Measurements from ENCODE around the gene MKNK1. TPM values are rescaled to one million over a fixed set of nuclear protein-coding genes. Genes with fewer than 3 reads are reported as not detected.

The MKNK1 gene
- total and polyA plus RNA-seq, 2 experiments from 2014 or later = 17.8 to 20.6 TPM

DNA sequence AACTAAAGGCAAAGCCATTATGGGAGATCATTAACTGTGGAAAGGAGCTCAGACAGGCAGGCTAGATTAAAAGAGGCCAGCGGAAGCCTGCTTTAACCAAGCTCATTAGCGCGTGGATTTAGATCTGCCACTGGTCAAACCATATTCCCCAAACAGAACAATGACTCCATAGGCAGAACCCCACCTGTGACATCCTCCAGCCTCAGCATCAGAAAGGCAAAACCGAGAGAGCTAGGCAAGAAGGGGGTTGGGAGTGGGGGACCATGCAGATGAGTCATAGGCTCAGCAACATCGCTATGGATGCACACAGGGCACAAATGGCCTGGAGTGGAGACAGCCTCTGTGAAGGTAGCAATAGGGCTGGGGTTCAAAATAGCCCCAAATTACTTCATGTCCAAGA, 20.6 kb downstream of the MKNK1 start:
- no peak overlapping the region for H2AFZ ChIP-seq
- H3K79me2 ChIP-seq = no peaks in the 10 kb centered on the region
- no peak overlapping the region for H3K4me3 ChIP-seq
- H3K4me1 ChIP-seq (ENCODE audit: insufficient read depth) = no peaks in the 10 kb centered on the region
- no peak overlapping the region for H3K27ac ChIP-seq
- H3K9me2 ChIP-seq (replicated peaks; ENCODE audit: insufficient read depth) = no peaks in the 10 kb centered on the region
- TF ChIP-seq, protein P1, sequence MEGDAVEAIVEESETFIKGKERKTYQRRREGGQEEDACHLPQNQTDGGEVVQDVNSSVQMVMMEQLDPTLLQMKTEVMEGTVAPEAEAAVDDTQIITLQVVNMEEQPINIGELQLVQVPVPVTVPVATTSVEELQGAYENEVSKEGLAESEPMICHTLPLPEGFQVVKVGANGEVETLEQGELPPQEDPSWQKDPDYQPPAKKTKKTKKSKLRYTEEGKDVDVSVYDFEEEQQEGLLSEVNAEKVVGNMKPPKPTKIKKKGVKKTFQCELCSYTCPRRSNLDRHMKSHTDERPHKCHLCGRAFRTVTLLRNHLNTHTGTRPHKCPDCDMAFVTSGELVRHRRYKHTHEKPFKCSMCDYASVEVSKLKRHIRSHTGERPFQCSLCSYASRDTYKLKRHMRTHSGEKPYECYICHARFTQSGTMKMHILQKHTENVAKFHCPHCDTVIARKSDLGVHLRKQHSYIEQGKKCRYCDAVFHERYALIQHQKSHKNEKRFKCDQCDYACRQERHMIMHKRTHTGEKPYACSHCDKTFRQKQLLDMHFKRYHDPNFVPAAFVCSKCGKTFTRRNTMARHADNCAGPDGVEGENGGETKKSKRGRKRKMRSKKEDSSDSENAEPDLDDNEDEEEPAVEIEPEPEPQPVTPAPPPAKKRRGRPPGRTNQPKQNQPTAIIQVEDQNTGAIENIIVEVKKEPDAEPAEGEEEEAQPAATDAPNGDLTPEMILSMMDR (IDR thresholded peaks at IDR 0.05; ENCODE audit: poor library complexity) = no peak
- no peak for TF ChIP-seq EZH2 (IDR thresholded peaks at IDR 0.05; ENCODE audit: borderline replicate concordance)
- no peak for TF ChIP-seq EZH2phosphoT487 (IDR thresholded peaks at IDR 0.05; ENCODE audit: low read depth, severe bottlenecking, unreplicated experiment)
- no peak for DNase-seq (ENCODE audit: low spot score)
- H3K36me3 ChIP-seq (replicated peaks; ENCODE audit: insufficient read depth, low read depth) = no peaks in the 10 kb centered on the region
- 85% methylated on average over 5 of the region's 5 CpGs for WGBS (ENCODE audit: low lambda C conversion rate, missing lambda C conversion rate)
- H3K9me3 ChIP-seq (ENCODE audit: low read depth) = no peaks in the 10 kb centered on the region
- H3K27me3 ChIP-seq = no peaks in the 10 kb centered on the region
- no peak overlapping the region for H3K4me2 ChIP-seq
- H4K20me1 ChIP-seq (ENCODE audit: insufficient read depth, poor library complexity, severe bottlenecking) = no peaks in the 10 kb centered on the region

DNA sequence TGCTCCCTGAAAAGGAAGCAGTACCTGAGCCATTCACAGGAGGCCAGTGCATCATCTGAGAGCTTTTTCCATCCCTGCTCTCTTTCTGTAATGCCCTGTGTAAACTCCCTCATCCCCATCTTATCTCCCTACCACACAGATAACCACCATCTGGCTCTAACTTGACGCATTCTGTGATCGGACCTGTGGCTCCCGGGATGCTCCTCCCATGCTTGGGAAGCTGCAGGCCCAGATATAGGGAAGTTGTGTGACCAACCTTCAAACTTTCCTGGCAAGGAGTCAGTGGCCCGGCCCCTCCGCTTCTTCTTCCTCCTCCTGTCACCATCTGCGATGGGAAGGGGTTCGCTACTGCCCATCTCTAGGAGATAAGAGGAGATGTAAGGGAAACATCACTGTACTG, 21.1 kb downstream of the MKNK1 start:
- H3K4me3 ChIP-seq = no peak overlapping the region
- TF ChIP-seq EZH2 (IDR thresholded peaks at IDR 0.05; ENCODE audit: borderline replicate concordance) (no peak), EZH2phosphoT487 (IDR thresholded peaks at IDR 0.05; ENCODE audit: low read depth, severe bottlenecking, unreplicated experiment) (no peak)
- TF ChIP-seq, protein P1 (IDR thresholded peaks at IDR 0.05; ENCODE audit: poor library complexity) = no peak
- no peak overlapping the region for H3K27ac ChIP-seq
- no peaks in the 10 kb centered on the region for H3K36me3 ChIP-seq (replicated peaks; ENCODE audit: insufficient read depth, low read depth)
- no peaks in the 10 kb centered on the region for H3K9me3 ChIP-seq (ENCODE audit: low read depth)
- no peak overlapping the region for H2AFZ ChIP-seq
- no peak overlapping the region for H3K4me2 ChIP-seq
- H3K79me2 ChIP-seq = no peaks in the 10 kb centered on the region
- H4K20me1 ChIP-seq (ENCODE audit: insufficient read depth, poor library complexity, severe bottlenecking) = no peaks in the 10 kb centered on the region
- no peaks in the 10 kb centered on the region for H3K9me2 ChIP-seq (replicated peaks; ENCODE audit: insufficient read depth)
- 77% methylated on average over 7 of the region's 7 CpGs for WGBS (ENCODE audit: low lambda C conversion rate, missing lambda C conversion rate)
- H3K4me1 ChIP-seq (ENCODE audit: insufficient read depth) = no peaks in the 10 kb centered on the region
- no peaks in the 10 kb centered on the region for H3K27me3 ChIP-seq
- DNase-seq (ENCODE audit: low spot score) = no peak

DNA sequence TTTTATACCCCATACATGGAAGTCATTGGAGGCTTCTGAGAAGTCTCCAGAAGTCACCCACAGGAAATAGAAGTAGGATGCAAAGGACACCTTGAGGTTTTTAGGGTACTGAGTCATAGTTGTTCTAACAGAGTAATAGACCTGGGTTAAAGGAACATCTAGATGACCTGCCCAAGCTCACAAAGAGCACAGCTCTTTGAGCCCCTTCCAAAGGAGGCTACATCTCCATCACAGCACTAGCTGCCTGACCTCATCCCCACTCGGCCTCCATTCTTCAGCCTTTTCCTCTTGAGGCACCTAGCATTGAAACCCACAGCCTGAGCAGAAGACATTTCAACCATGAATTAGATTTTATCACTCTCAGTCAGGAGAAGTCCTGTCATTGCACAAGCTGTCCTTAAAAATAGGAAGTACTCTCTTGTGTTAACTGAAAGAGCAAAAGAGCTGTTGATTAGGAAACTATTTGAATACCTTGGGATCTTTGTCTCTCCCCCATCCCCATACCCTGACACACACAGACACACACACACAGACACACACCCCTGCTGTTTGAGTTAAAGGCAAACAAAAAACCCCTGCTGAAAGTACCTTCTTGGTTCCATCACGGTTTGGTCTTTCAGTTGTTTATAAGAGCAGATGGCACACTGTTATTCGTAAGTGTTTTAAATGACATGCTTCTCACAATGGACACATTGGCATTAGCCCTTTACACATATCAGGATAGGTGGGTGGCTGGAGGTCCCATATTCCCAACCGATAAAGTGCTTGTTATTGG, 22.2 kb downstream of the MKNK1 start:
- TF ChIP-seq, protein P1 (IDR thresholded peaks at IDR 0.05; ENCODE audit: poor library complexity) = no peak
- TF ChIP-seq EZH2phosphoT487 (IDR thresholded peaks at IDR 0.05; ENCODE audit: low read depth, severe bottlenecking, unreplicated experiment) = no peak
- TF ChIP-seq EZH2 (IDR thresholded peaks at IDR 0.05; ENCODE audit: borderline replicate concordance) = no peak
- no peaks in the 10 kb centered on the region for H3K79me2 ChIP-seq
- no peaks in the 10 kb centered on the region for H4K20me1 ChIP-seq (ENCODE audit: insufficient read depth, poor library complexity, severe bottlenecking)
- no peaks in the 10 kb centered on the region for H3K36me3 ChIP-seq (replicated peaks; ENCODE audit: insufficient read depth, low read depth)
- no peaks in the 10 kb centered on the region for H3K27me3 ChIP-seq
- 88% methylated on average over 4 of the region's 4 CpGs for WGBS (ENCODE audit: low lambda C conversion rate, missing lambda C conversion rate)
- no peaks in the 10 kb centered on the region for H3K4me1 ChIP-seq (ENCODE audit: insufficient read depth)
- no peak for DNase-seq (ENCODE audit: low spot score)
- H3K9me3 ChIP-seq (ENCODE audit: low read depth) = no peaks in the 10 kb centered on the region
- no peak overlapping the region for H2AFZ ChIP-seq
- H3K27ac ChIP-seq = no peak overlapping the region
- H3K4me2 ChIP-seq = no peak overlapping the region
- no peaks in the 10 kb centered on the region for H3K9me2 ChIP-seq (replicated peaks; ENCODE audit: insufficient read depth)
- H3K4me3 ChIP-seq = no peak overlapping the region
